ENCODE measurements around the gene PDIA4.

PDIA4 gene

GRCh38 chr7:148967602-148968001 is 60.7 kb downstream of the PDIA4 start:
- DNase-seq (ENCODE audit: low read depth, low spot score), result no peak

DNA sequence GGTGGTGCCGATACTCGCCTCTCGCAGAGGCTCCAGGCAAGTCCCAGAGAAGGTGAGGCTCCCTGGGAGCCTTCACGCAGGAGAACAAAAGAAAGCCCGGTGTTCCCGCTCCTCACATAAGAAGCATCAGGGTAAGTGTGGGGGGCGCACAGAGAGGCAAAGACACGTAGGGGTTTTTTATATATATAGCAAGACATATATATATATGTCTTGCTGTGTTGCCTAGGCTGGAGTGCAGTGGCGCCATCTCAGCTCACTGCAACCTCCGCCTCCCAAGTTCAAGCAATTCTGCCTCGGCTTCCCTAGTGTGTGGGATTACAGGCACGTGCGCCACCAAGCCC is 61.3 kb downstream of the PDIA4 start:
- DNase-seq (ENCODE audit: low read depth, low spot score), result no peak

GRCh38 chr7:148964483-148965267 is 63.6 kb downstream of the PDIA4 start:
- no peak for DNase-seq (ENCODE audit: low read depth, low spot score)

DNA sequence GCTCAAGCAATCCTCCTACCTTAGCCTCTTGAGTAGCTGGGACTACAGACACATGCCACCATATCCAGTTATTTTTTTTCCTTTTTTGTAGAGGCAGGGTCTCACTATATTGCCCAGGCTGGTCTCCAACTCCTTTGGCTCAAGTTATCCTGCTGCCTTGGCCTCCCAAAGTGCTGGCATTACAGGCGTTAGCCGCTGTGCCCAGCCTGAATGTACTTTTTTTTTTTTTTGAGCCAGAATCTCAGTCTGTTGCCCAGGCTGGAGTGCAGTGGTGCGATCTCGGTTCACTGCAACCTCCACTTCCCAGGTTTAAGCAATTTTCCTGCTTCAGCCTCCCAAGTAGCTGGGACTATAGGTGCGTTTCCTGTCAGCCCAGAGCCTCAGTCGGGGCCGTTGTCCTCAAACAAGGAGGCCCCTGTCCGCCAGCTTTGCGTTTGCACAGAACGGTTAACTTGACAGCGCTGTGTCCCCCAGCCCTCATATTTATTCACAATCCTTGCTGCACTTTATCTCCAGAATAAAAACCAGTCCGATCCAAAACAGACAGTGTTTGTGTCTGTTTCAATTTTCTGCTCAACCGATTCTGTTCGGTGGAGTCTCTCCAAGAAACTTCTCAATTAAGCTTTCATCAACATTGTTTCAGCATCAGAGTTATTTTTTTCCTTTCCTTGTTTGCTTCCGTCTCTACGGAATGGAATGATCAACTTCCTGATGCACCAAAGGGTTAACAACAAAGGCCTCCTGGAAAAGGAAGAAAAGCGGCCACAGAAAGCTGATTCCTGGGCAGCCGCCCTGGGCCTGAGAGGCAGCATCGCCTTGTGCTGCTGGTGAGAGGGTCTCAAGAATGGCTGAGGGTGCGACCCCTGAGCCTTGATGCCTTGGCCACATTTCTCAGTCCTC is 64.5 kb downstream of the PDIA4 start:
- DNase-seq (ENCODE audit: low read depth, low spot score), result no peak

DNA sequence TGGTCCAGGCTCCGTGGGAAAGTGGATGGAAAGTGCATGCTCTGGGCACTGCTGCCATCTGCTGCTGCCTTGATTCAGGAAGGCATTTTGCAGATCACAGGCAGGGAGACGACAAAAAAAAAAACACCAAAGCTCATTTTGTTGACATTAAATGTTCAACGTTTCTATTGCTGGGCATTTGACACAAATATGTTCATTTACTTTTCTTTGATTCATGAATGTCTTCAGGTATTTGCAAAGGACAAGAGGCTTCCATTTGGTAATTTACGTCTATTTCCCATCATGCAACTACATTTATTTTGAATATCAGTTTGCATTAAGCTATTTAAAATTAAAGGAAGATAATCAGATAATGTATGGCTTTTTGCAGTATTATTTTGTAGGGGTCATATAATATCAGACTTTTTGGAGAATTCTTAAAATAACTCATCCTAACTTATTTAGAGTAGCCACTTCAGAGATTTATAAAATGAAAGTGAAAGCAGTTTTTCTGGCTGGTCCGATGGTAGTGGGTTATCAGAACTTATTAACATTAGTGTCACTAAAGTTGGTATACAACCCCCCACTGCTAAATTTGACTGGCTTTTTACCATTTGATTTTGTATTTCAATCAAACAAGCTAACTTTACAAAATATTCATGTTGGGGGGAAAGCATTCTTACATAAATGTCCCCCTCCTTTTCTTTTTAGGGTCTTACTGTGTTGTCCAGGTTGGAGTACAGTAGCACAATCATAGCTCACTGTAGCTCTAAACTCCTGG is 65.3 kb downstream of the PDIA4 start:
- peak; percentile 41 for DNase-seq (ENCODE audit: low read depth, low spot score)

DNA sequence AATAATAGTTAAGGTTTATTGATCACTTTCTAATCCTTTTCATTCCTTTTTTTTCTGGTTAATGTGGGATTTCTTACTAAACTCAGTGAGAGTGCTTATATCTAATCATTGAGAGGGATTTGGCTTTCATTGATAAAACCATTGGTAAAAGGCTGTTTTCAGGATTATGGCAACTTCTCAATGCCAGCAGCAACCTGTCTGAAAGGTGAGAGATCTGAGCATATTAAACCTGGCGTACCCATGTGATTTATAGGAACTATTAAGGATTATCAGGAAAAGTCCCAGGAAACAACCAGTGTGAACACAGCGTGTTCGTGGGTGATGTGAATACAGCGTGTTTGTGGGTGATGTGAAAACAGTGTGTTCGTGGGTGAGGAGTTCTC is 65.9 kb downstream of the PDIA4 start:
- DNase-seq (ENCODE audit: low read depth, low spot score), result no peak

DNA sequence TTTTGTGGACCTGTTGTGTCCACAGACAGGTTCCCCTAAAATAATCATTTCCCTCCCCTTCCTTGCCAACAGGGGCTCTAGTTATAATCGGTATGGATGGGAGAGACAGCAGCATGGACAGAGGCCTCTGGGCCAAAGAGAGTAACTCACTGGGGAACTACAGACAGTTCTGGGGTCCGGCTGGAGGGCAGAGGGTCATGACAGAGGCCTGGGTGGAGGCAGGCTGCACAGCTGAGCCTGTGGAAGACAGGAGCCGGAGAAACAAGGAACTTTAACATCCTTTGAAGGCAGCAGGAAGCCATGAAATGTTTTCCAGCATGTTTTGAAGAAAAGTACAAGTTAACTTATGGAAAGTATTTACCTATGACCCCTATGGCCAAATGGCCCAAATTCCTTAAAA is 68.6 kb downstream of the PDIA4 start:
- no peak for DNase-seq (ENCODE audit: low read depth, low spot score)

DNA sequence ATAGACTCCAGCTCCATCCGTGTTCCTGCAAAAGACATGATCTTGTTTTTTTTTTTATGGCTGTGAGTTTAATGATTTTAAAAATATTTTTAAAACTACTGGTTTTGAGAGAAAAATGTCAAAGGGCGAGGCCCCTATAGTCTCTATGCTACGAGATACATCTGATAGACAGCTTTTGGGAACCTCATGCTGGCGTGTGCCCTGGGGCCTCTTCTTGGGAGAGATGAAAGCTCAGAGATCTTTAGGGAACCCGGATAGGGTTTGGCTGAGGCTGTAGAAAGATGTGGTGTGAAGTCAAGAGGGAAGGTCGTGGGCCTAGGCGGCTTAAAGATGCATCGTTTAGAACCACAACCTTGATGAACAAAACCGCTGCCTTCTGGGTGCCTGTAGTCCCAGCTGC is 70.2 kb downstream of the PDIA4 start:
- DNase-seq (ENCODE audit: low read depth, low spot score), result peak; percentile 42

DNA sequence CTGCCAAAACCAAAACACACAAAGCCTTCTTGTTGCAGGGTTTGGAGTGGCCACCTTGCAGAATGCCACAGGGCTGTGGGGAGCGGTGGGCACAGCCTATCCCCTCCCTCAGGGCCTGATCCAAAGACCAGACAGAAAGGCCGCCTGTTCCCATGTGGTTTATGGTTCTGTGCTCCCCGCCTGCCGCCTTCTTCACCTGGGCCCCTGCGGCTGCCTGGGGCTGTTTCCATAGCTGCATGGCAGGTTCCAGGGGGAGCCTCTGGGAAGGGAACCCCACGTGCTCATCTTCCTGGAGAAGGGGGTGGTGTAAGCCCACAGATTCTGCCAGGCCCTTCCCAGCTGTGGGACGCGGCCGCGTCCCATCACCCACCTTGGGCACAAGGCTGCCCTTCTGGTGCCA is 73.5 kb downstream of the PDIA4 start:
- DNase-seq (ENCODE audit: low read depth, low spot score), result no peak

DNA sequence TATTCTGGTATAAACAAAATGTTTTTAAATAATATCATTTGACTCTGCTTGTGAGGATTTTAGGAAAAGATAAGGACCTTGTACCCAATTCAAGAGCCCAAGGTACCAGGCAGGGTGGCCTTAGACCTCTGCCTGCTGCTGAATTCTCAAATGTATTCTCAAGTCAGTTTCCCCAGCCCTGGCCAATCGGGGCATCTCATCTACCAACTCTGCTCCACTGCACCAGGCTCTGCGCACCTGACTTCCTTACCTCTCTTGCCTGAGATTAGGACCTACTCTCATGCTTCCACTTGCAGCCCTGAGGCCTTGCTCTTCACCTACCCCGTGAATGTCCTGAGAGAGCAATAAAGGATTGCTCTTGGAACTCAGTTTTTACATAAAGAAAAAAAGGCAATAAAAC is 74.6 kb downstream of the PDIA4 start:
- DNase-seq (ENCODE audit: low read depth, low spot score), result no peak

All from ELF-1 (cell line).